Heart right ventricle (tissue), 16 donors: ENCODE measurements around the gene ASB11. TPM values are rescaled to one million over a fixed set of nuclear protein-coding genes. Genes with fewer than 3 reads are reported as not detected.

Source experiments
- ATAC-seq, 8 donors: fragments of 200-7000 bp; cut with Tn5 transposase; one replicate each; pipeline ENCODE4 v1.9.1; 2020; ENCODE audit warnings: mild to moderate bottlenecking in 8 of 8, moderate library complexity in 8 of 8, moderate number of reproducible peaks in 1 of 8
- DNase-seq, 2 donors: peaks; one replicate each; pipeline ENCODE4 v3.0.0-alpha.2; 2020
- H3K27ac ChIP-seq, 10 donors: fragments of 200-600 bp; sonication (generic) in 2 of 10; one replicate each; pipeline versions ENCODE4 v1.5.0 to v1.8.0; 2020 to 2022; ENCODE audit warnings: mild to moderate bottlenecking in 3 of 10
- H3K27me3 ChIP-seq, 7 donors: fragments of 200-600 bp; one replicate each; pipeline ENCODE4 v1.8.0; 2021 to 2022; ENCODE audit warnings: mild to moderate bottlenecking in 2 of 7
- H3K36me3 ChIP-seq, 9 donors: fragments of 200-600 bp; sonication (generic) in 1 of 9; one replicate each; pipeline versions ENCODE4 v1.5.0 to v1.8.0; 2020 to 2022; ENCODE audit warnings: mild to moderate bottlenecking in 2 of 9
- H3K4me1 ChIP-seq, 9 donors: fragments of 200-600 bp; sonication (generic) in 1 of 9; one replicate each; pipeline versions ENCODE4 v1.5.0 to v1.8.0; 2020 to 2022; ENCODE audit warnings: mild to moderate bottlenecking in 4 of 9
- H3K4me3 ChIP-seq, 10 donors: fragments of 200-600 bp; sonication (generic) in 2 of 10; one replicate each; pipeline versions ENCODE4 v1.5.0 to v1.8.0; 2020 to 2022; ENCODE audit warnings: mild to moderate bottlenecking in 7 of 10, moderate library complexity in 2 of 10
- H3K9me3 ChIP-seq, 11 donors: fragments of 200-600 bp in 10 of 11; sonication (generic) in 2 of 11; one replicate each; pipeline versions ENCODE4 v1.5.0 to v1.8.0; 2013 to 2022; ENCODE audit warnings: mild to moderate bottlenecking in 2 of 11, control low read depth in 1 of 11, moderate library complexity in 1 of 11
- CTCF ChIP-seq, 9 donors: fragments of 200-600 bp; sonication (generic) in 2 of 9; IDR thresholded peaks; one replicate each; pipeline versions ENCODE4 v1.5.0 to v1.8.0; 2021 to 2022; ENCODE audit warnings: antibody characterized with exemption in 9 of 9, mild to moderate bottlenecking in 5 of 9, moderate library complexity in 1 of 9
- WGBS, 2 donors: extraction: QIAGEN DNeasy Blood & Tissue Kit; methylation state at CpG; one replicate each; pipeline ENCODE4 v1.1.7; 2013; ENCODE audit warnings: inconsistent platforms in 1 of 2; 5-methylcytosine and 5-hydroxymethylcytosine counted together
- intact Hi-C, 10 donors: fragments of 100-400 bp; cut with DNase I; formaldehyde crosslinking; loops; one replicate each; pipeline versions ENCODE4 v1.11.1 to v1.14.2; 2022
- polyA plus RNA-seq, 2 donors: library from polyadenylated mRNA; stranded (reverse); fragments of 200-250 nt; gene quantifications; one replicate each; pipeline ENCODE4 v1.2.3, GENCODE V29; 2013
- total RNA-seq, 10 donors: library from RNA; stranded (reverse); fragmentation: NEBNext Ultra II Directional in 3 of 10; extraction: Animal tissue kit (Norgen Biotek cat#: 25700) in 3 of 10; gene quantifications; one replicate each; pipeline versions ENCODE4 v1.2.1 to v1.2.4, GENCODE V29; 2021 to 2023
- donor health status: Arrhythmogenic right ventricular cardiomyopathy.
- donor health status: ischemic (EF 13 %, LVEDD 7.1; RV severe dilation, severe dysfunction).
- donor health status: healthy with polysubstance abuse.
- donor health status: DM: no; HTN: yes; CAD: no.
- donor health status: DM: no; HTN: no; CAD: no.
- donor health status: ischemic (EF 25% LVEDD 6.9; RV normal size, moderate dysfunction).
- donor health status: ischemic (EF 25% LVEDD 5.7; RV mildly dilated, moderate dysfunction).
- donor health status: healthy.
- donor health status: DM: yes; HTN: yes; CAD: no.
- donor health status: Ischemic cardiomyopathy.
- donor health status: ischemic (EF 35%, LVEDD 5.7; RV mildly dilated, moderate dysfunction).
- donor health status: nonischemic (EF 11% LVEDD 7.7; RV severe dilation, severe dysfunction).
- donor health status: DM: yes; HTN: yes; CAD: no.
- donor health status: PGD.
- donor health status: ischemic (EF 29% LVEDD 5.4; RV normal size, mild dysfunction).
- donor health status: nonischemic (EF 23%, LVEDD 6.1; RV moderate dilation, normal function).

The ASB11 gene
- total and polyA plus RNA-seq, 12 donors: 4.3 to 149 (median 101) TPM

GRCh38 chrX:15244421-15244820, 71.0 kb downstream of the ASB11 start:
- ATAC-seq: no peak
- H3K4me1 ChIP-seq: no peaks in the 10 kb centered on the region
- H3K36me3 ChIP-seq: no peaks in the 10 kb centered on the region
- no peak for TF ChIP-seq CTCF (IDR thresholded peaks at IDR 0.05)
- WGBS, 2 donors: 77 to 78% methylated on average over 5 of the region's 5 CpGs
- no peak for DNase-seq
- H3K27me3 ChIP-seq: peaks cover 0 to 44% (median 0%) of the 10 kb centered on the region in 7 donors
- intact Hi-C loops: loop anchor here in 6 of 10 donors (5.0 to 10.0 kb wide), 6 partner anchors 1147 to 1210 kb away; no protein-coding TSS in a partner anchor
- no peak overlapping the region for H3K4me3 ChIP-seq
- H3K9me3 ChIP-seq: no peaks in the 10 kb centered on the region
- no peak overlapping the region for H3K27ac ChIP-seq

GRCh38 chrX:15242899-15243555, 72.4 kb downstream of the ASB11 start:
- no peak overlapping the region for H3K4me3 ChIP-seq
- no peaks in the 10 kb centered on the region for H3K4me1 ChIP-seq
- TF ChIP-seq CTCF (IDR thresholded peaks at IDR 0.05): peak in 8 of 9 donors; percentile 16 to 68 (median 54)
- H3K9me3 ChIP-seq: no peaks in the 10 kb centered on the region
- intact Hi-C loops: loop anchor here in 7 of 10 donors (2.0 to 10.0 kb wide), 7 partner anchors 1146 to 1208 kb away; no protein-coding TSS in a partner anchor
- DNase-seq (peak in 1 of 2 donors; percentile 4), ATAC-seq (no peak)
- no peak overlapping the region for H3K27ac ChIP-seq
- H3K36me3 ChIP-seq: no peaks in the 10 kb centered on the region
- 22 to 27% methylated on average over 5 of the region's 5 CpGs for WGBS, 2 donors
- peaks cover 0 to 40% (median 0%) of the 10 kb centered on the region in 7 donors for H3K27me3 ChIP-seq

- TF ChIP-seq CTCF (IDR thresholded peaks at IDR 0.05): no peak
- Histone ChIP-seq H3K27ac (no peak overlapping the region), H3K36me3 (no peaks in the 10 kb centered on the region), H3K27me3 (peaks cover 0 to 37% (median 0%) of the 10 kb centered on the region in 7 donors), H3K4me1 (no peaks in the 10 kb centered on the region), H3K4me3 (no peak overlapping the region), H3K9me3 (no peaks in the 10 kb centered on the region)
- no peak for ATAC-seq
- 50 to 52% methylated on average over 3 of the region's 3 CpGs for WGBS, 2 donors
- intact Hi-C loops: loop anchor here in 6 of 10 donors (5.0 to 10.0 kb wide), 6 partner anchors 1144 to 1206 kb away; no protein-coding TSS in a partner anchor
- no peak for DNase-seq
These were observed 74.1 kb downstream of the ASB11 start for GRCh38 chrX:15241301-15241700.

GRCh38 chrX:15240414-15240813, 75.0 kb downstream of the ASB11 start:
- Histone ChIP-seq H3K27me3 (peaks cover 0 to 38% (median 0%) of the 10 kb centered on the region in 7 donors), H3K4me1 (no peaks in the 10 kb centered on the region), H3K27ac (no peak overlapping the region), H3K9me3 (no peaks in the 10 kb centered on the region), H3K4me3 (no peak overlapping the region), H3K36me3 (no peaks in the 10 kb centered on the region)
- 89 to 95% methylated on average over 5 of the region's 5 CpGs for WGBS, 2 donors
- no peak for TF ChIP-seq CTCF (IDR thresholded peaks at IDR 0.05)
- intact Hi-C loops: loop anchor here in 6 of 10 donors (5.0 to 10.0 kb wide), 6 partner anchors 1143 to 1206 kb away; no protein-coding TSS in a partner anchor
- DNase-seq: no peak
- ATAC-seq: no peak
